GM12891 (cell line): ENCODE results near the gene SLC13A5.

Source experiments
- POLR2A ChIP-seq: IDR thresholded peaks from 2 replicates; pipeline ENCODE4 v1.6.1; 2011; ENCODE audit warnings: low read depth, low read length, control low read depth
- POLR2AphosphoS5 ChIP-seq: IDR thresholded peaks from 2 replicates; pipeline ENCODE4 v1.6.1; 2011; ENCODE audit warnings: low read depth, low read length, control low read depth
- SPI1 ChIP-seq: IDR thresholded peaks from 2 replicates; pipeline ENCODE4 v1.6.1; 2011; ENCODE audit warnings: low read depth, low read length, control low read depth
- TAF1 ChIP-seq: IDR thresholded peaks from 2 replicates; pipeline ENCODE4 v1.6.1; 2011; ENCODE audit warnings: low read depth, low read length, control low read depth

GRCh38 chr17:6761779-6762178 is 48.6 kb upstream of the SLC13A5 start:
- no peak for TF ChIP-seq POLR2A
- TF ChIP-seq TAF1 = no peak
- TF ChIP-seq POLR2AphosphoS5 = no peak
- no peak for TF ChIP-seq SPI1
